K562 (cell line): ENCODE results near the gene LZTS2. TPM values are rescaled to one million over a fixed set of nuclear protein-coding genes. Genes with fewer than 3 reads are reported as not detected.

Experiments
- CCAR2 ChIP-seq: fragments of 200-400 bp; formaldehyde crosslinking; IDR thresholded peaks from 2 replicates; pipeline ENCODE4 v1.6.1; 2017; ENCODE audit warnings: mild to moderate bottlenecking, low read depth, low read length
- MEF2A ChIP-seq: IDR thresholded peaks from 2 replicates; pipeline ENCODE4 v1.6.1; 2011; ENCODE audit warnings: low read depth, mild to moderate bottlenecking, low read length, moderate library complexity; ENCODE audit not compliant: control insufficient read depth
- NFE2 ChIP-seq: IDR thresholded peaks from 2 replicates; pipeline ENCODE4 v1.6.1; 2014; ENCODE audit warnings: antibody characterized with exemption, low read depth
- RAD21 ChIP-seq, 2 experiments: fragments of 250-450 bp in 1 of 2; fragments of 450-650 bp in 1 of 2; sonication (Bioruptor Pico) in 1 of 2; formaldehyde crosslinking in 1 of 2; IDR thresholded peaks in 1 of 2; conservative IDR thresholded peaks in 1 of 2; 2 replicates each; pipeline versions ENCODE4 v1.4.0 to v1.8.0; 2020 to 2022; ENCODE audit warnings: mild to moderate bottlenecking in 2 of 2, moderate library complexity in 1 of 2
- TSHZ1 ChIP-seq: fragments of 250-450 bp; sonication (Bioruptor Pico); IDR thresholded peaks from 2 replicates; pipeline ENCODE4 v1.4.0; 2020; ENCODE audit warnings: mild to moderate bottlenecking, moderate library complexity
- ZHX1 ChIP-seq: fragments of 150-350 bp; conservative IDR thresholded peaks from 2 replicates; pipeline ENCODE4 v1.6.1; 2014; ENCODE audit warnings: low read length
- ZNF280A ChIP-seq: fragments of 450-650 bp; IDR thresholded peaks from 2 replicates; pipeline ENCODE4 v1.6.1; 2018; ENCODE audit warnings: mild to moderate bottlenecking, low read depth; ENCODE audit not compliant: partially characterized antibody
- ZNF407 ChIP-seq: fragments of 450-650 bp; IDR thresholded peaks from 2 replicates; pipeline ENCODE4 v1.6.1; 2016; ENCODE audit warnings: low read depth
- polyA plus RNA-seq, 8 experiments: library from polyadenylated mRNA; depleted of rRNA in 4 of 8; stranded (reverse) in 5 of 8; unstranded in 3 of 8; fragments of >200 nt; fragmentation: Nextera tagmentation in 2 of 8; fragmentation: Illumina TruSeq in 1 of 8; extraction: Ambion mirVana in 2 of 8; extraction: Trizol in 1 of 8; gene quantifications; 2 replicates each; pipeline versions ENCODE4 v1.2.1 to v1.2.3, GENCODE V29; 2011 to 2014; ENCODE audit warnings: inconsistent platforms in 1 of 8, missing spikeins in 1 of 8
- total RNA-seq, 7 experiments: library from RNA; depleted of rRNA in 6 of 7; stranded (reverse); fragments of >200 nt in 6 of 7; fragmentation: Illumina TruSeq in 2 of 7; extraction: Trizol in 2 of 7; gene quantifications; 2 replicates each; pipeline versions ENCODE4 v1.2.1 to v1.2.3, GENCODE V29; 2011 to 2021; ENCODE audit warnings: low replicate concordance in 1 of 7

The LZTS2 gene
- total and polyA plus RNA-seq, 9 of the 15 experiments (the other 6 are each of a cell fraction or from before 2014, with no cell fraction given), result 0.23 to 42.5 (median 14.7) TPM

- TF ChIP-seq ZNF407 (no peak), ZHX1 (no peak), CCAR2 (no peak), MEF2A (no peak), NFE2 (no peak), RAD21 (CRISPR knock-in tag; conservative IDR thresholded peaks at IDR 0.05 in 1 of 2, IDR thresholded peaks at IDR 0.05 in 1 of 2) (no peak), TSHZ1 (CRISPR knock-in tag) (no peak), ZNF280A (no peak)
These were observed 10.5 kb upstream of the LZTS2 start (continued) for GRCh38 chr10:100989088-100989487.
